Heart left ventricle (tissue), 16 donors: ENCODE measurements around the gene SCARB1. TPM values are rescaled to one million over a fixed set of nuclear protein-coding genes. Genes with fewer than 3 reads are reported as not detected.

Experiments used
- ATAC-seq, 4 donors: fragments of 200-7000 bp; cut with Tn5 transposase; one replicate each; pipeline ENCODE4 v1.9.1; 2020 to 2022; ENCODE audit warnings: moderate library complexity in 4 of 4, mild to moderate bottlenecking in 3 of 4, moderate number of reproducible peaks in 1 of 4
- DNase-seq, 5 donors: peaks; one replicate each; pipeline ENCODE4 v3.0.0-alpha.2; 2020
- H3K27ac ChIP-seq, 12 donors: fragments of 200-600 bp; sonication (generic) in 4 of 12; one replicate each; pipeline versions ENCODE4 v1.5.0 to v1.8.0; 2016 to 2022; ENCODE audit warnings: mild to moderate bottlenecking in 2 of 12
- H3K27me3 ChIP-seq, 9 donors: fragments of 200-600 bp; sonication (generic) in 2 of 9; one replicate each; pipeline versions ENCODE4 v1.5.1 to v1.8.0; 2016 to 2022; ENCODE audit warnings: mild to moderate bottlenecking in 3 of 9
- H3K36me3 ChIP-seq, 9 donors: fragments of 200-600 bp; sonication (generic) in 2 of 9; one replicate each; pipeline versions ENCODE4 v1.5.0 to v1.8.0; 2018 to 2022; ENCODE audit warnings: mild to moderate bottlenecking in 2 of 9
- H3K4me1 ChIP-seq, 12 donors: fragments of 200-600 bp; sonication (generic) in 4 of 12; one replicate each; pipeline versions ENCODE4 v1.5.0 to v1.8.0; 2016 to 2022; ENCODE audit warnings: mild to moderate bottlenecking in 3 of 12
- H3K4me3 ChIP-seq, 12 donors: fragments of 200-600 bp; sonication (generic) in 4 of 12; one replicate each; pipeline versions ENCODE4 v1.5.0 to v1.8.0; 2017 to 2022; ENCODE audit warnings: mild to moderate bottlenecking in 9 of 12, moderate library complexity in 4 of 12
- H3K9me3 ChIP-seq, 12 donors: fragments of 200-600 bp; sonication (generic) in 4 of 12; one replicate each; pipeline versions ENCODE4 v1.5.0 to v1.8.0; 2016 to 2022; ENCODE audit warnings: mild to moderate bottlenecking in 1 of 12
- CTCF ChIP-seq, 12 donors: fragments of 200-600 bp; sonication (generic) in 4 of 12; IDR thresholded peaks; one replicate each; pipeline versions ENCODE4 v1.5.0 to v1.8.0; 2018 to 2022; ENCODE audit warnings: antibody characterized with exemption in 12 of 12, mild to moderate bottlenecking in 5 of 12
- POLR2A ChIP-seq, 2 donors: fragments of 450-650 bp; IDR thresholded peaks; one replicate each; pipeline ENCODE4 v1.6.1; 2017; ENCODE audit warnings: antibody characterized with exemption in 2 of 2, mild to moderate bottlenecking in 2 of 2, moderate library complexity in 2 of 2
- WGBS, 4 donors: extraction: QIAGEN DNeasy Blood & Tissue Kit in 2 of 4; methylation state at CpG; one replicate each; pipeline versions ENCODE4 v1.1.5 to v1.1.7; 2013 to 2018; 5-methylcytosine and 5-hydroxymethylcytosine counted together
- intact Hi-C, 10 donors: fragments of 100-400 bp; cut with DNase I; formaldehyde crosslinking; loops; one replicate each; pipeline versions ENCODE4 v1.11.1 to v1.14.2; 2022
- polyA plus RNA-seq, 2 donors: library from polyadenylated mRNA; stranded (reverse); fragments of 200-250 nt; gene quantifications; one replicate each; pipeline ENCODE4 v1.2.3, GENCODE V29; 2013
- total RNA-seq, 9 donors: library from RNA; depleted of rRNA in 2 of 9; stranded (reverse); fragments of >200 nt in 2 of 9; fragmentation: NEBNext Ultra II Directional in 3 of 9; extraction: Animal tissue kit (Norgen Biotek cat#: 25700) in 3 of 9; gene quantifications; one replicate each; pipeline versions ENCODE4 v1.1.0 to v1.2.4, GENCODE V29; 2016 to 2023
- donor health status: ischemic (EF 13 %, LVEDD 7.1; RV severe dilation, severe dysfunction).
- donor health status: healthy with polysubstance abuse.
- donor health status: DM: no; HTN: yes; CAD: no.
- donor health status: DM: no; HTN: no; CAD: no.
- donor health status: ischemic (EF 25% LVEDD 6.9; RV normal size, moderate dysfunction).
- donor health status: ischemic (EF 25% LVEDD 5.7; RV mildly dilated, moderate dysfunction).
- donor health status: healthy.
- donor health status: DM: yes; HTN: yes; CAD: no.
- donor health status: ischemic (EF 35%, LVEDD 5.7; RV mildly dilated, moderate dysfunction).
- donor health status: nonischemic (EF 11% LVEDD 7.7; RV severe dilation, severe dysfunction).
- donor health status: DM: yes; HTN: yes; CAD: no.
- donor health status: PGD.
- donor health status: ischemic (EF 29% LVEDD 5.4; RV normal size, mild dysfunction).
- donor health status: nonischemic (EF 23%, LVEDD 6.1; RV moderate dilation, normal function).

The SCARB1 gene
- total and polyA plus RNA-seq, 11 donors = 6.9 to 21.7 (median 14.0) TPM

- H3K9me3 ChIP-seq = no peaks in the 10 kb centered on the region
- TF ChIP-seq CTCF (IDR thresholded peaks at IDR 0.05) (no peak), POLR2A (IDR thresholded peaks at IDR 0.05) (no peak)
- DNase-seq (no peak), ATAC-seq (no peak)
- H3K27ac ChIP-seq = peak overlapping the region in 2 of 12 donors; percentile 12 to 88
- intact Hi-C loops = loop anchor here in 1 of 10 donors (10.0 kb wide), 1 partner anchor 52 kb away; no protein-coding TSS in a partner anchor
- H3K4me3 ChIP-seq = no peak overlapping the region
- H3K36me3 ChIP-seq = no peaks in the 10 kb centered on the region
- H3K27me3 ChIP-seq = no peaks in the 10 kb centered on the region
- 85 to 90% (median 88%) methylated on average over 9 to 11 of the region's 11 CpGs for WGBS, 4 donors
- H3K4me1 ChIP-seq = peaks cover 0 to 51% (median 25%) of the 10 kb centered on the region in 12 donors
Observed at GRCh38 chr12:124852911-124853427, 10.7 kb downstream of the SCARB1 start.

- 59 to 71% (median 69%) methylated on average over 13 of the region's 13 CpGs for WGBS, 4 donors
- H3K4me1 ChIP-seq = peaks cover 0 to 57% (median 31%) of the 10 kb centered on the region in 12 donors
- H3K4me3 ChIP-seq = no peak overlapping the region
- intact Hi-C loops = loop anchor here in 1 of 10 donors (10.0 kb wide), 1 partner anchor 52 kb away; no protein-coding TSS in a partner anchor
- TF ChIP-seq CTCF (IDR thresholded peaks at IDR 0.05) = no peak
- TF ChIP-seq POLR2A (IDR thresholded peaks at IDR 0.05) = no peak
- H3K9me3 ChIP-seq = no peaks in the 10 kb centered on the region
- ATAC-seq (peak; percentile 19 to 70 (median 48)), DNase-seq (peak in 4 of 5 donors; percentile 52 to 85 (median 68))
- H3K27me3 ChIP-seq = no peaks in the 10 kb centered on the region
- H3K36me3 ChIP-seq = no peaks in the 10 kb centered on the region
- H3K27ac ChIP-seq = peak overlapping the region in 2 of 12 donors; percentile 12 to 88
Observed at GRCh38 chr12:124852329-124852831, 11.3 kb downstream of the SCARB1 start.

- ATAC-seq (no peak), DNase-seq (no peak)
- 93 to 96% (median 95%) methylated on average over 8 of the region's 8 CpGs for WGBS, 4 donors
- intact Hi-C loops = loop anchor here in 1 of 10 donors (10.0 kb wide), 1 partner anchor 53 kb away; no protein-coding TSS in a partner anchor
- H3K9me3 ChIP-seq = no peaks in the 10 kb centered on the region
- H3K27ac ChIP-seq = no peak overlapping the region
- peaks cover 0 to 58% (median 32%) of the 10 kb centered on the region in 12 donors for H3K4me1 ChIP-seq
- no peaks in the 10 kb centered on the region for H3K27me3 ChIP-seq
- no peaks in the 10 kb centered on the region for H3K36me3 ChIP-seq
- H3K4me3 ChIP-seq = no peak overlapping the region
- TF ChIP-seq CTCF (IDR thresholded peaks at IDR 0.05) = no peak
- TF ChIP-seq POLR2A (IDR thresholded peaks at IDR 0.05) = no peak
Observed at GRCh38 chr12:124851342-124851741, 12.3 kb downstream of the SCARB1 start.

- H3K4me1 ChIP-seq = peaks cover 0 to 43% (median 19%) of the 10 kb centered on the region in 12 donors
- no peak for DNase-seq
- WGBS, 4 donors = 50 to 58% (median 52%) methylated on average over 7 to 8 of the region's 8 CpGs
- intact Hi-C loops = no loop called here
- peak overlapping the region in 1 of 12 donors; percentile 38 for H3K27ac ChIP-seq
- TF ChIP-seq CTCF (IDR thresholded peaks at IDR 0.05) (no peak), POLR2A (IDR thresholded peaks at IDR 0.05) (no peak)
- no peaks in the 10 kb centered on the region for H3K9me3 ChIP-seq
- H3K4me3 ChIP-seq = no peak overlapping the region
- no peaks in the 10 kb centered on the region for H3K36me3 ChIP-seq
- peak in 2 of 4 donors; percentile 34 to 47 for ATAC-seq
- H3K27me3 ChIP-seq = no peaks in the 10 kb centered on the region
Observed at GRCh38 chr12:124849382-124849781, 14.3 kb downstream of the SCARB1 start.
